Astrocyte (in vitro differentiated cells and primary cell): ENCODE measurements around the gene SLC16A9.

Source experiments
- EZH2 ChIP-seq: IDR thresholded peaks from 2 replicates; pipeline ENCODE4 v1.6.1; 2012; ENCODE audit warnings: mild to moderate bottlenecking, low read length, inconsistent platforms; ENCODE audit not compliant: insufficient read depth
- TF ChIP-seq, protein P1 (sequence below): IDR thresholded peaks from 2 replicates; pipeline ENCODE4 v1.5.1; 2011; ENCODE audit warnings: low read depth, mild to moderate bottlenecking, inconsistent platforms, low read length, moderate library complexity; ENCODE audit not compliant: insufficient read depth

DNA sequence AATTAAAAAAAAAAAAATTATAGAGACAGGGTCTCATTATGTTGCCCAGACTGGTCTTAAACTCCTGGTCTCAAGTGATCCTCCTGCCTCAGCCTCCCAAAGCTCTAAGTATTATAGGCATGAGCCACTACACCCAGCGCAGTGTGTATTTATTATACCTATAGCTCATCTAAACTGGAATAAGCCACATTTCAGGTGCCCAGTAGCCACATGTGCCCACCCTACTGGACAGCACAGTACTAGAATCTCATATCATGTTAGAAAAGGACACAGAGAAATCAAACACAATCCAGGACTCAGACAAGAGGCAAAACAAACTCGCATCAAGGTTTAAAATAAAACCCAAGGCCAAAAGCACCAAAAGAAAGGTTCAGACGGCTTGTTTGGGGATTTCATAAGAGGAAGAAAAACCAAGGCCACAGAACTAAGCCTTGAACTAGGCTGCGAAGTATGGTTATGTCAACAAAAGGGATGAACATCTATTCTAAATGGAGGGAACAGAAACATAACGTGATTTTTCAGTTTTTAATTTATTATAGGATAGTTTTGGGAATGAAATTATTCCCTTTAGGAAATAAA is 32.3 kb downstream of the SLC16A9 start:
- TF ChIP-seq, protein P1, sequence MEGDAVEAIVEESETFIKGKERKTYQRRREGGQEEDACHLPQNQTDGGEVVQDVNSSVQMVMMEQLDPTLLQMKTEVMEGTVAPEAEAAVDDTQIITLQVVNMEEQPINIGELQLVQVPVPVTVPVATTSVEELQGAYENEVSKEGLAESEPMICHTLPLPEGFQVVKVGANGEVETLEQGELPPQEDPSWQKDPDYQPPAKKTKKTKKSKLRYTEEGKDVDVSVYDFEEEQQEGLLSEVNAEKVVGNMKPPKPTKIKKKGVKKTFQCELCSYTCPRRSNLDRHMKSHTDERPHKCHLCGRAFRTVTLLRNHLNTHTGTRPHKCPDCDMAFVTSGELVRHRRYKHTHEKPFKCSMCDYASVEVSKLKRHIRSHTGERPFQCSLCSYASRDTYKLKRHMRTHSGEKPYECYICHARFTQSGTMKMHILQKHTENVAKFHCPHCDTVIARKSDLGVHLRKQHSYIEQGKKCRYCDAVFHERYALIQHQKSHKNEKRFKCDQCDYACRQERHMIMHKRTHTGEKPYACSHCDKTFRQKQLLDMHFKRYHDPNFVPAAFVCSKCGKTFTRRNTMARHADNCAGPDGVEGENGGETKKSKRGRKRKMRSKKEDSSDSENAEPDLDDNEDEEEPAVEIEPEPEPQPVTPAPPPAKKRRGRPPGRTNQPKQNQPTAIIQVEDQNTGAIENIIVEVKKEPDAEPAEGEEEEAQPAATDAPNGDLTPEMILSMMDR: no peak
- no peak for TF ChIP-seq EZH2
